ENCODE results near the gene GFPT1.

Gene GFPT1

GRCh38 chr2:69307579-69308064 lies 79.4 kb downstream of the GFPT1 start:
- no peak for DNase-seq (ENCODE audit: low spot score)
- no peak for TF ChIP-seq CTCF (IDR thresholded peaks at IDR 0.05; ENCODE audit: extremely low read depth, insufficient read depth, missing control alignments)
- in situ Hi-C loops (cut with MboI; ENCODE audit: low pct_unique_long_range_greater_than_20kb, low sequenced_read_pairs, unreplicated experiment) = loop anchor here (25.0 kb wide), 1 partner anchor 270 kb away; no protein-coding TSS in a partner anchor

- peak; percentile 91 for DNase-seq (ENCODE audit: low spot score)
- in situ Hi-C loops (cut with MboI; ENCODE audit: low pct_unique_long_range_greater_than_20kb, low sequenced_read_pairs, unreplicated experiment) = loop anchor here (25.0 kb wide), 1 partner anchor 270 kb away; no protein-coding TSS in a partner anchor
- peak; percentile 98 for TF ChIP-seq CTCF (IDR thresholded peaks at IDR 0.05; ENCODE audit: extremely low read depth, insufficient read depth, missing control alignments)
Observed at GRCh38 chr2:69306822-69307578, 80.0 kb downstream of the GFPT1 start.

GRCh38 chr2:69306393-69306821 lies 80.6 kb downstream of the GFPT1 start:
- DNase-seq (ENCODE audit: low spot score) = no peak
- no peak for TF ChIP-seq CTCF (IDR thresholded peaks at IDR 0.05; ENCODE audit: extremely low read depth, insufficient read depth, missing control alignments)
- in situ Hi-C loops (cut with MboI; ENCODE audit: low pct_unique_long_range_greater_than_20kb, low sequenced_read_pairs, unreplicated experiment) = loop anchor here (25.0 kb wide), 1 partner anchor 269 kb away; no protein-coding TSS in a partner anchor

- DNase-seq (ENCODE audit: low spot score) = no peak
- in situ Hi-C loops (cut with MboI; ENCODE audit: low pct_unique_long_range_greater_than_20kb, low sequenced_read_pairs, unreplicated experiment) = loop anchor here (25.0 kb wide), 1 partner anchor 269 kb away; no protein-coding TSS in a partner anchor
- TF ChIP-seq CTCF (IDR thresholded peaks at IDR 0.05; ENCODE audit: extremely low read depth, insufficient read depth, missing control alignments) = no peak
Observed at GRCh38 chr2:69305712-69306392, 81.2 kb downstream of the GFPT1 start.

GRCh38 chr2:69305166-69305565 lies 81.9 kb downstream of the GFPT1 start:
- in situ Hi-C loops (cut with MboI; ENCODE audit: low pct_unique_long_range_greater_than_20kb, low sequenced_read_pairs, unreplicated experiment) = loop anchor here (25.0 kb wide), 1 partner anchor 268 kb away; no protein-coding TSS in a partner anchor
- TF ChIP-seq CTCF (IDR thresholded peaks at IDR 0.05; ENCODE audit: extremely low read depth, insufficient read depth, missing control alignments) = no peak
- no peak for DNase-seq (ENCODE audit: low spot score)

- TF ChIP-seq CTCF (IDR thresholded peaks at IDR 0.05; ENCODE audit: extremely low read depth, insufficient read depth, missing control alignments) = no peak
- in situ Hi-C loops (cut with MboI; ENCODE audit: low pct_unique_long_range_greater_than_20kb, low sequenced_read_pairs, unreplicated experiment) = loop anchor here (25.0 kb wide), 1 partner anchor 267 kb away; no protein-coding TSS in a partner anchor
- no peak for DNase-seq (ENCODE audit: low spot score)
Observed at GRCh38 chr2:69304656-69305055, 82.4 kb downstream of the GFPT1 start.
